Gastrocnemius medialis (tissue), 4 donors: ENCODE data around the gene VDAC1. TPM values are rescaled to one million over a fixed set of nuclear protein-coding genes. Genes with fewer than 3 reads are reported as not detected.
A peak's percentile ranks its signal among the peaks of the same experiment; 100 is the strongest.
"Not testable (repeated sequence)": the region's sequence is repeated elsewhere in the genome, so short reads cannot be mapped to it uniquely, and the experiment has no call there.

ENCODE experiments used
- ATAC-seq, 2 donors: fragments of 150-250 bp; one replicate each; pipeline ENCODE4 v1.9.1; 2016
- DNase-seq, 2 donors: peaks; one replicate each; pipeline ENCODE4 v3.0.0-alpha.2; 2019
- H3K27ac ChIP-seq, 4 donors: fragments of 200-600 bp; sonication (generic); 1 replicate in 1 of 4; 2 replicates in 3 of 4; pipeline ENCODE4 v1.5.1; 2016 to 2018; ENCODE audit warnings: mild to moderate bottlenecking in 2 of 4, moderate library complexity in 1 of 4
- H3K27me3 ChIP-seq, 3 donors: fragments of 200-600 bp; sonication (generic) in 2 of 3; 1 replicate in 1 of 3; 2 replicates in 2 of 3; pipeline versions ENCODE4 v1.5.1 to v1.6.0; 2016 to 2019; ENCODE audit warnings: mild to moderate bottlenecking in 1 of 3, moderate library complexity in 1 of 3
- H3K36me3 ChIP-seq, 2 donors: fragments of 200-600 bp; sonication (generic) in 1 of 2; one replicate each; pipeline ENCODE4 v1.5.1; 2017 to 2018
- H3K4me1 ChIP-seq, 2 donors: fragments of 200-600 bp; sonication (generic) in 1 of 2; one replicate each; pipeline ENCODE4 v1.5.1; 2016 to 2017; ENCODE audit warnings: mild to moderate bottlenecking in 2 of 2
- H3K4me3 ChIP-seq, 4 donors: fragments of 200-600 bp; sonication (generic) in 3 of 4; 1 replicate in 1 of 4; 2 replicates in 3 of 4; pipeline ENCODE4 v1.5.1; 2016 to 2019; ENCODE audit warnings: mild to moderate bottlenecking in 2 of 4
- H3K9me3 ChIP-seq, 3 donors: fragments of 200-600 bp; sonication (generic) in 2 of 3; 1 replicate in 1 of 3; 2 replicates in 2 of 3; pipeline ENCODE4 v1.5.1; 2016 to 2019
- CTCF ChIP-seq, 5 experiments: fragments of 450-650 bp in 3 of 5; fragments of 200-600 bp in 2 of 5; sonication (generic) in 2 of 5; IDR thresholded peaks in 4 of 5; conservative IDR thresholded peaks in 1 of 5; 1 replicate in 4 of 5; 2 replicates in 1 of 5; pipeline ENCODE4 v1.5.1; 2016 to 2019; ENCODE audit warnings: antibody characterized with exemption in 5 of 5, mild to moderate bottlenecking in 3 of 5, moderate library complexity in 3 of 5
- POLR2A ChIP-seq, 2 donors: fragments of 450-650 bp; IDR thresholded peaks; one replicate each; pipeline ENCODE4 v1.6.1; 2017; ENCODE audit warnings: antibody characterized with exemption in 2 of 2, mild to moderate bottlenecking in 2 of 2, moderate library complexity in 2 of 2
- in situ Hi-C, 4 donors: fragments of 200-750 bp; cut with MboI; loops; one replicate each; pipeline versions ENCODE4 v1.15.0 to v1.8.0; 2017; ENCODE audit warnings: low sequenced_read_pairs in 4 of 4
- intact Hi-C: fragments of 100-400 bp; cut with DNase I; formaldehyde crosslinking; loops from one replicate; pipeline ENCODE4 v1.15.1; 2023; ENCODE audit warnings: low total_unique reads
- total RNA-seq, 4 donors: library from RNA; depleted of rRNA; stranded (reverse); fragments of >200 nt; gene quantifications; one replicate each; pipeline versions ENCODE4 v1.1.0 to v1.2.3, GENCODE V29; 2016

VDAC1 gene
- total RNA-seq, 4 donors from 2014 or later = 412 to 611 (median 495) TPM

- no peaks in the 10 kb centered on the region for H3K9me3 ChIP-seq
- peaks cover 16 to 28% of the 10 kb centered on the region in 2 donors for H3K4me1 ChIP-seq
- intact Hi-C loops (no loop called here), in situ Hi-C loops (no loop called here)
- DNase-seq (no peak), ATAC-seq (no peak)
- H3K36me3 ChIP-seq = peaks cover 0 to 25% of the 10 kb centered on the region in 2 donors
- no peak for TF ChIP-seq CTCF (IDR thresholded peaks at IDR 0.05 in 4 of 5, conservative IDR thresholded peaks at IDR 0.05 in 1 of 5)
- no peak for TF ChIP-seq POLR2A (IDR thresholded peaks at IDR 0.05)
- no peak overlapping the region for H3K27ac ChIP-seq
- H3K27me3 ChIP-seq = no peaks in the 10 kb centered on the region
- no peak overlapping the region for H3K4me3 ChIP-seq
Measured at GRCh38 chr5:133962131-133962530, 42.6 kb downstream of the VDAC1 start.

GRCh38 chr5:133959643-133960042 is 45.1 kb downstream of the VDAC1 start:
- ATAC-seq = no peak
- TF ChIP-seq POLR2A (IDR thresholded peaks at IDR 0.05) (no peak), CTCF (IDR thresholded peaks at IDR 0.05 in 4 of 5, conservative IDR thresholded peaks at IDR 0.05 in 1 of 5) (no peak)

GRCh38 chr5:133957591-133957990 is 47.2 kb downstream of the VDAC1 start:
- H3K36me3 ChIP-seq = peaks cover 0 to 37% of the 10 kb centered on the region in 2 donors
- H3K27ac ChIP-seq = peak overlapping the region in 1 of 4 donors; percentile 15
- H3K9me3 ChIP-seq = no peaks in the 10 kb centered on the region
- peaks cover 19 to 20% of the 10 kb centered on the region in 2 donors for H3K4me1 ChIP-seq
- no peak for DNase-seq
- H3K27me3 ChIP-seq = no peaks in the 10 kb centered on the region
- H3K4me3 ChIP-seq = no peak overlapping the region
- no peak for ATAC-seq
- no peak for TF ChIP-seq POLR2A (IDR thresholded peaks at IDR 0.05)
- intact Hi-C loops (no loop called here), in situ Hi-C loops (no loop called here)

More at GRCh38 chr5:133959643-133960042, 45.1 kb downstream of the VDAC1 start:
- peaks cover 0 to 34% of the 10 kb centered on the region in 2 donors for H3K36me3 ChIP-seq
- no peaks in the 10 kb centered on the region for H3K27me3 ChIP-seq
- no peaks in the 10 kb centered on the region for H3K9me3 ChIP-seq
- in situ Hi-C loops (no loop called here), intact Hi-C loops (no loop called here)
- no peak overlapping the region for H3K27ac ChIP-seq
- H3K4me1 ChIP-seq = peaks cover 16 to 18% of the 10 kb centered on the region in 2 donors
- H3K4me3 ChIP-seq = no peak overlapping the region
- DNase-seq = no peak

GRCh38 chr5:133957080-133957479 is 47.7 kb downstream of the VDAC1 start:
- in situ Hi-C loops = no loop called here
- peaks cover 19% of the 10 kb centered on the region in 2 donors for H3K4me1 ChIP-seq
- no peak for DNase-seq
- ATAC-seq = no peak
- peaks cover 0 to 37% of the 10 kb centered on the region in 2 donors for H3K36me3 ChIP-seq
- H3K27ac ChIP-seq = peak overlapping the region in 3 of 4 donors; percentile 11 to 28 (median 15)
- H3K4me3 ChIP-seq = no peak overlapping the region
- no peaks in the 10 kb centered on the region for H3K9me3 ChIP-seq
- no peaks in the 10 kb centered on the region for H3K27me3 ChIP-seq
- no peak for TF ChIP-seq POLR2A (IDR thresholded peaks at IDR 0.05)
- TF ChIP-seq CTCF (IDR thresholded peaks at IDR 0.05 in 4 of 5, conservative IDR thresholded peaks at IDR 0.05 in 1 of 5) = no peak
- intact Hi-C loops = no loop called here

GRCh38 chr5:133956196-133956595 is 48.6 kb downstream of the VDAC1 start:
- H3K4me1 ChIP-seq = peaks cover 14 to 19% of the 10 kb centered on the region in 2 donors
- in situ Hi-C loops, H3K4me3 ChIP-seq, ATAC-seq, intact Hi-C loops, DNase-seq, H3K27ac ChIP-seq, H3K27me3 ChIP-seq, H3K9me3 ChIP-seq: not testable (repeated sequence)
- peaks cover 0 to 37% of the 10 kb centered on the region in 2 donors for H3K36me3 ChIP-seq
